Measurements from ENCODE around the gene DCBLD1.

The DCBLD1 gene

GRCh38 chr6:117533775-117534174 is 51.3 kb downstream of the DCBLD1 start:
- DNase-seq = no peak

- DNase-seq = no peak
Observed at GRCh38 chr6:117534974-117535373, 52.5 kb downstream of the DCBLD1 start.

- DNase-seq = no peak
Observed at GRCh38 chr6:117536317-117536716, 53.8 kb downstream of the DCBLD1 start.

GRCh38 chr6:117538615-117539014 is 56.1 kb downstream of the DCBLD1 start:
- no peak for DNase-seq

- DNase-seq = no peak
Observed at GRCh38 chr6:117540670-117541069, 58.2 kb downstream of the DCBLD1 start.

- no peak for DNase-seq
Observed at GRCh38 chr6:117542493-117542892, 60.0 kb downstream of the DCBLD1 start.

GRCh38 chr6:117544716-117545115 is 62.2 kb downstream of the DCBLD1 start:
- no peak for DNase-seq

GRCh38 chr6:117545161-117545595 is 62.7 kb downstream of the DCBLD1 start:
- no peak for DNase-seq

- no peak for DNase-seq
Observed at GRCh38 chr6:117546674-117547073, 64.2 kb downstream of the DCBLD1 start.

GRCh38 chr6:117547688-117548621 is 65.5 kb downstream of the DCBLD1 start:
- DNase-seq = no peak

GRCh38 chr6:117548797-117549301 is 66.4 kb downstream of the DCBLD1 start:
- DNase-seq = no peak

GRCh38 chr6:117549611-117550010 is 67.1 kb downstream of the DCBLD1 start:
- no peak for DNase-seq

- no peak for DNase-seq
Observed at GRCh38 chr6:117550078-117550600, 67.7 kb downstream of the DCBLD1 start.

- DNase-seq = no peak
Observed at GRCh38 chr6:117550618-117551242, 68.3 kb downstream of the DCBLD1 start.

- DNase-seq = no peak
Observed at GRCh38 chr6:117552618-117553017, 70.1 kb downstream of the DCBLD1 start.

GRCh38 chr6:117553142-117553541 is 70.7 kb downstream of the DCBLD1 start:
- DNase-seq = no peak

- DNase-seq = no peak
Observed at GRCh38 chr6:117555262-117555849, 72.9 kb downstream of the DCBLD1 start.

GRCh38 chr6:117555882-117556498 is 73.5 kb downstream of the DCBLD1 start:
- DNase-seq = no peak

- no peak for DNase-seq
Observed at GRCh38 chr6:117557951-117558350, 75.5 kb downstream of the DCBLD1 start.

GRCh38 chr6:117558818-117559217 is 76.3 kb downstream of the DCBLD1 start:
- no peak for DNase-seq

- DNase-seq = no peak
Observed at GRCh38 chr6:117559299-117559698, 76.8 kb downstream of the DCBLD1 start.

- DNase-seq = no peak
Observed at GRCh38 chr6:117561128-117561527, 78.7 kb downstream of the DCBLD1 start.

- no peak for DNase-seq
Observed at GRCh38 chr6:117564681-117565080, 82.2 kb downstream of the DCBLD1 start.
